HPDE6-E6E7 (cell line): ENCODE results near the gene HMG20B.
"Not testable (repeated sequence)": the region's sequence is repeated elsewhere in the genome, so short reads cannot be mapped to it uniquely, and the experiment has no call there.

Experiments
- DNase-seq: peaks from one replicate; pipeline ENCODE4 v3.0.0; 2011; ENCODE audit warnings: missing footprints; ENCODE audit errors: extremely low spot score

Gene HMG20B

DNA sequence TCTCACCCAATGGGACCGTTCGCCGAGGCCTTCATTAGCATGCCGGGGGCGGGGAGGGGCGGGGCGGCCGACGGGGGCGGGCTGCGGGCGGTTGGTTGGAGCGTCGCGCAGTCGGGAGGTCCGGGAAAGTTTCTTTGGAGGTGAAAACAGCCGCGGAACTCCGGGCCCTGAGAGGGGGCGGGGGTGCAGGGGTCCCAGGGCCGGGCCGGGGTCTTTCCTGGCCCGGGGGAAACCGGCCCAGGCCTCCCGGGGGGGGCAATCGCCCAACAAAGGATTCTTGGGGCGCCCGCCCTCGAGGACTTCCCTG is at the start of gene HMG20B:
Gene HMG20B, plus strand, starts transcription at position 90 of the 307 bp plus-strand sequence. CDS start 366 bp downstream, outside the sequence.
- no peak for DNase-seq

DNA sequence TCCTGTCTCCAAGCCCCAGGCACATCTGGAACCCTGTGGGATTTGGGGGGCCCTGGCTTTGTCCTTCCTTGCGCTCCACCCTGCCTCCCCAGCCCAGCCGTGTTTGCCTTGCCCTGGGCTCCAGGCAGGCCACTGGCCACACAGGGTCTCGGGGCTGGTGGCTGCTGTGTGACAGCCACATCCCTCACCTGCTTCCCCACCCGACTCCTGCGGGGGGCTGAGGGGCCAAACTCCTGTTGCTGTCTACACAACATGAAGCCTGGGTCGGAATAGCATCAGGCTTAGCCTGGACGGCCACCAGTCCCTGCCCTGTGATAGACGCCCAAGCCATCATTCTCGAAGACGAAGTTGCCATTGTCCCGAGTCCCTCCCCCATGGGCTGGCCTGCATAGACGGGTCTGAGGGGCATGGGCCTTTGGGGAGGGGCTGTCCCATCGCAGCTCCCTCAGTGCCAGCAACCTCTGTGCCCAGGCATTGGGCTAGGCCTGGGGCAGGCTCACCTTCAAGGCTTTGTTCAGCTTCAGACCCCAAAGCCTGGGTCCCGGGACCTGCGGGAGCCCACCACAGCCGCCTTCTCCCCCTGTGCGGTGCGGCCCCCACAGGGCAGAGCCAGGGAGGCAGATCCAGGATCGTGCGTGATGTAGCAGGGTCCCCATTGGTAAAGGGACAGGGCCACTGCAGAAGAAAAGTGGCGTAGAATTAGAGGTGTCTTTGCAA is 49.2 kb upstream of the HMG20B start:
- DNase-seq = no peak

DNA sequence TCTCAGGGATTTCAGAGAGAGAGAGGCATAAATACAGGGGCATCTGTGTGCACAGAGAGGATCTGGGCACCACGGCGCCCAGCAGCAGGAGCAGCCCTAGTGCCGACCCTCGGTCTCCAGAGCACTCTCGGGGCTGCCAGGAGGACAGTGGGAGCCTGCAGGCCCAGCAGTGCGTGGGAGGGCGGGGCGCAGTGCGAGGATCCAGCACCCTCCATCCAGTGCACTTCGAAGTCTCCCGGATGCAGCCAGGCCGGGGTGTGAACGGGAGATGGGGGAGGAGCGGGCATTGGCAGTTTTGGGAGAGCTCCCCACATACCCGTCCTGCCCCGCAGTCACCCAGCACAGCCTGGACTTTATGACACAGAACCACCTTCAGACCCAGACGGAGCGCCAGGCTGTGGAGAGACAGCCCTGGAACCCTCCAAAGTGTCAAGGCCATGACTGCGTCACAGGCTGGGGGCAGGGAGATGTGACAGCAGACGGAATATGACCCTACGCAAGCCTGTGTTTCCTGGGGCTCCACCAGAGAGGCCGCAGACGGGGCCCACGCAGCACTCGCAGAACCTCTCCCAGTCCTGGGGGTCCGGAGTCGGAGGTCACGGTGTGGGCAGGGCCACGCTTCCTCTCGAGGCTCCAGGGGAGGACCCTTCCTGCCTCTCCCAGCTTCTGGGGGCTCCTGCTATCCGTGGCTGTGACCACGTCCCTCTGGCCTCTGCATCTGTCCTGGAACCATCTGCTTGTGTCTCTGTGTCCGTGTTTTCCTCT is 48.5 kb upstream of the HMG20B start:
- DNase-seq = no peak

DNA sequence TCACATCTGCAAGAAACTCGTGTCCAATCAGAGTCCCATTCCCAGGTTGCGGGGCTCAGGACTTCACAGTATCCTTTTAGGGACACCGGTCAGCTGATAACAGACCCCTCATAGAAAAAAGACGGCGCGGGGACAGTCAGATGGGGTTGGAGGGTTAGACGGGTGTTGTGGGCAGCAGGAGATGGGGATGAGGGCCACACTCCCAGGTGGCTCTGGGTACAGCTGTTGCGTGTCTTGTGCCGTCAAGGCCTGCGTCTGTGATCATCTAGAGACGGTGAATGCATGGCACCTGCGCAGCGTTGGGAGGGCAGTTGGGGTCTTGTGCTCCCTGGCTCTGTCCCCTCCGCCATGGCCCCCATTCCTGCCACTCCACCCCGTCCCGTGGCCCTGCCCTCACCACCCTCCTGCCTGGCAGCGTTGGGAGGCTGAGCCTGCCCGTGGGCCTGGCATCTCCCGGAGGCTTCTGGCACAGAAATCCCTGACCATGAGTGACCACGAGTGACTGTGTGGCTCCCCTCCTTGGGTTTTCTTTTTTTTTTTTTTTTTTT is 47.8 kb upstream of the HMG20B start:
- DNase-seq = no peak

DNA sequence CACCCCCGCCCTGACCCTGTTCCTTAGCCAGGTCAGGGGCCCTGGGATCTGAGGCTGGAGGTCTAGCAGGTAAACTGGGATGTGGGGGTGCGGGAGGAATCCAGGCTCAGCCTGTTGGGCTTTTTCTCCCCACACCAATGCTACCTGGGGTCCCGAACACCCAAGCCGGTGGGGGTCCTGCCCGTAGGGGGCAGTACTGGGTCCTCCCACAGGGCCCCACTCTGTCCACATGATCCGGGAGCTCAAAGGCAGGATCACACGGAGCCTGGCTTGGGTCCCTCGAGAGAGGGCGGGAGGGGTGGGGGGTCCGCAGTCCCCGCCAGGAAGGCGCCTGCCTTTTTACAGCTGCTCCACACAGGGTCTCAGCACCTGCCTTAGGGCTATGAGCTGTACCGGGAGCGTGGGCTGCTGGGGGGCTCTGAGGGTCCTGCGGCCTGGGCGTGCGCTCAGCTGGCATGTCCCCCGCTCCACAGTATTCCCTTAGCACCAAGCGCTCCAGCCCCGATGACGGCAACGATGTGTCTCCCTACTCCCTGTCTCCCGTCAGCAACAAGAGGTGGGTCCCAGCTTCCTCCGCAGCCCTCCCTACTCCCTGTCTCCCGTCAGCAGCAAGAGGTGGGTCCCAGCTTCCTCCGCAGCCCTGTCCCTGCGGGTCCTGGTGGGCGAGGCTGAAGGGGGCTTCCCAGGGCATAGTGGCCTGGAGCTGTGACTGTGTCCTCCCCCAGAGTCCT is 46.1 kb upstream of the HMG20B start:
- no peak for DNase-seq

DNA sequence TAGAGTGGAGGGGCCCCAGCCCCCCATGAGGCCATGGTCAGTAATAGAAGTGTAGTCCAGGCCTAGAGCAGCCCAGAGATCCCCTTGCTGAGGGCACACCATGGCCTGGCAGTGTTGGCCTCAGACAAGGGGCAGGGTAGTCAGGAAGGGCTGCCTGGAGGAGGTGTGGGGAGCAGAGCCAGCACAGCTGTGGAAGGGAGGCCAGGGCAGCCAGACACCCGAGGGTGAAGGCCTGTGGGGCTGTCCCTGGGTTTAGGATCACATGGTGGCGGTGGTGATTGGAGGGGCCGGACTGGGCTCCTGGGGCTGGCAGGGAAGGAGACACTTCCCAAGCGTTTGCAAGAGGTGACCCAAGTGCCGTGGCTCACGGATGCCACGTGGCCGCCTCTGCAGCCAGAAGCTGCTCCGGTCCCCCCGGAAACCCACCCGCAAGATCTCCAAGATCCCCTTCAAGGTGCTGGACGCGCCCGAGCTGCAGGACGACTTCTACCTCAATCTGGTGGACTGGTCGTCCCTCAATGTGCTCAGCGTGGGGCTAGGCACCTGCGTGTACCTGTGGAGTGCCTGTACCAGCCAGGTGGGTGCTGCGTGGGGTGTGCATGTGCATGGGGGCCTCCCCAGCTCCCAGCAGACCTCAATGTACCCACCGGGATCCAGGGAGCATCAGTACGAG is 45.4 kb upstream of the HMG20B start:
- no peak for DNase-seq

DNA sequence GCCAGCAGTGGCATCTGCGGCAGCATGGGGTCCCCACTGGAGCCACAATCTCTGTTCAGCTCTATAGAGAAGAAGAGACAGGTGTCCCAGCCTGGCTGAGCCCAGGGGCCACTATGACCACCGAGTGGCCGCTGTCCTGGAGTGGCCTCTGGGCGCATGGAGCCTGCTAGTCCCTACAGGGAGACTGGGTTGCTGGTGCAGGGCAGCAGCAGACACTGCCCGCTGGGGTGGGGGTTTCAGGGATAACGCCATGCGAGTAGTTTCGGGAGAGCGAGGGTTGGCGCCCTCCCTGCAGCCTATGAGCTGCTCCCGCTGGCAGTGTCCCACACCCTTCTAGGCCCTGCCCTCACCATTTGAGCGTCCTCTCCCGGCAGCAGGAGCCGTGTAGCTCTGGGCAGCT is 44.7 kb upstream of the HMG20B start:
- DNase-seq = no peak

DNA sequence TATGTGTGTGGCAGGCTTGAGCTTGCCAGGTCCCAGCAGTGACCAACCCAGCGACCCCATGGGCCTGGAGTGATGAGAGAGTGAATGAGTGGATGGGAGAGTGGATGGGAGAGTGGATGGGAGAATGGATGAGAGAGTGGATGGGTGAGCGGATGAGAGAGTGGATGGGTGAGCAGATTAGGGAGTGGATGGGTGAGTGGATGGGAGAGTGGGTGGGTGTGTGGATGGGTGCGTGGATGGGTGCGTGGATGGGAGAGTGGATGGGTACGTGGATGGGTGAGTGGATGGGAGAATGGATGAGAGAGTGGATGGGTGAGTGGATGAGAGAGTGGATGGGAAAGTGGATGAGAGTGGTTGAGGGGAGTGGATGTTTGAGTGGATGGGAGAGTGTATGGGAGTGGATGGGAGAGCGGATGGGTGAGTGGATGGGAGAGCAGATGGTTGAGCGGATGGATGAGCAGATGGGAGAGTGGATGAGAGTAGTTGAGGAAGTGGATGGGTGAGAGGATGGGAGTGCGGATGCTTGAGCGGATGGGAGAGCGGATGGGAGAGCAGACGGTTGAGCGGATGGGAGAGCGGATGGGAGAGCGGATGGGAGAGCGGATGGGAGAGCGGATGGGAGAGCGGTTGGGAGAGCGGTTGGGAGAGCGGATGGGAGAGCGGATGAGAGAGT is 44.1 kb upstream of the HMG20B start:
- no peak for DNase-seq

DNA sequence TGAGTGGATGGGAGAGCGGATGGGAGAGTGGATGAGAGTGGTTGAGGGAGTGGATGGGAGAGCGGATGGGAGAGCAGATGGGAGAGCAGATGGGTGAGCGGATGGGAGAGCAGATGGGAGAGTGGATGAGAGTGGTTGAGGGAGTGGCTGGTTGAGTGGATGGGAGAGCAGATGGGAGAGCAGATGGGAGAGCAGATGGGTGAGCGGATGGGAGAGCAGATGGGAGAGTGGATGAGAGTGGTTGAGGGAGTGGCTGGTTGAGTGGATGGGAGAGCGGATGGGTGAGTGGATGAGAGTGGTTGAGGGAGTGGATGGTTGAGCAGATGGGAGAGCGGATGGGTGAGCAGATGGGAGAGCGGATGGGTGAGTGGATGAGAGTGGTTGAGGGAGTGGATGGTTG is 43.4 kb upstream of the HMG20B start:
- not testable (repeated sequence) for DNase-seq

DNA sequence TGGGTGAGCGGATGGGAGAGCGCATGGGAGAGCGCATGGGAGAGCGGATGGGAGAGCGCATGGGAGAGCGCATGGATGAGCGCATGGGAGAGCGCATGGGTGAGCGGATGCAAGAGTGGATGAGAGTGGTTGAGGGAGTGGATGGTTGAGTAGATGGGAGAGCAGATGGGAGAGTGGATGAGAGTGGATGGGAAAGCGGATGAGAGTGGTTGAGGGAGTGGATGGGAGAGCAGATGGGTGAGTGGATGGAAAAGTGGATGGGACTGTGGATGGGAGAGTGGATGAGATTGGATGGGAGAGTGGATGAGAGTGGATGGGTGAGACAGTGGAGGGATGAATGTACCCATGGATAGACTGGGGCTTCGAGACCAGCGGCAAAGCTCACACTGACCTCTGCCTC is 42.4 kb upstream of the HMG20B start:
- no peak for DNase-seq

DNA sequence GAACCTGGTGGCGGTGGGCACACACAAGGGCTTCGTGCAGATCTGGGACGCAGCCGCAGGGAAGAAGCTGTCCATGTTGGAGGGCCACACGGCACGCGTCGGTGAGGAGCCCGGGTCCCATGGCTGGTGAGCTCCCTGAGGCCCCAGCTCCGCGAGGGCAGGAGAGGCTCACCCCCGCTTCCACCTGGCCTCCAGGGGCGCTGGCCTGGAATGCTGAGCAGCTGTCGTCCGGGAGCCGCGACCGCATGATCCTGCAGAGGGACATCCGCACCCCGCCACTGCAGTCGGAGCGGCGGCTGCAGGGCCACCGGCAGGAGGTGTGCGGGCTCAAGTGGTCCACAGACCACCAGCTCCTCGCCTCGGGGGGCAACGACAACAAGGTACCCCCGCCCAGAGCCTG is 41.0 kb upstream of the HMG20B start:
- DNase-seq = no peak

DNA sequence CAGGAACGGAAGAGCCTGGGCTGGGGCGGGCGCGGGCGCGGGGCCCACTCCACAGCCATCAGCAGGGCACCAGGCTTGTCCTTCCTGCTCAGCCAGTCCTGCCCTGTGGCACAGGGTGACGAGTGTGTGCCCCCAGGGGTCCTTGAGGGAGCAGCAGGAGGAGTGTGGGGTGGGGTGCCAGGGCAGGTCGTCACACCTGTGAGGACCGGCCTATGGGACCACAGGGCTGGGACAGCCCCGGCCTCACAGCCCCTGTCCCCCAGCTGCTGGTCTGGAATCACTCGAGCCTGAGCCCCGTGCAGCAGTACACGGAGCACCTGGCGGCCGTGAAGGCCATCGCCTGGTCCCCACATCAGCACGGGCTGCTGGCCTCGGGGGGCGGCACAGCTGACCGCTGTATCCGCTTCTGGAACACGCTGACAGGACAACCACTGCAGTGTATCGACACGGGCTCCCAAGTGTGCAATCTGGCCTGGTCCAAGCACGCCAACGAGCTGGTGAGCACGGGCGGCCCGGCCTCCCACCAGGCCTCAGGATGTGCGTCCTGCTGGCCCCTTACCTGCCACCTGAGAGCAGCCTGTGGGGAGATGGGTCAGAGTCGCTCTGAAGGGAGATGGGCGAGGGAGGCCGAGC is 40.5 kb upstream of the HMG20B start:
- DNase-seq = no peak

DNA sequence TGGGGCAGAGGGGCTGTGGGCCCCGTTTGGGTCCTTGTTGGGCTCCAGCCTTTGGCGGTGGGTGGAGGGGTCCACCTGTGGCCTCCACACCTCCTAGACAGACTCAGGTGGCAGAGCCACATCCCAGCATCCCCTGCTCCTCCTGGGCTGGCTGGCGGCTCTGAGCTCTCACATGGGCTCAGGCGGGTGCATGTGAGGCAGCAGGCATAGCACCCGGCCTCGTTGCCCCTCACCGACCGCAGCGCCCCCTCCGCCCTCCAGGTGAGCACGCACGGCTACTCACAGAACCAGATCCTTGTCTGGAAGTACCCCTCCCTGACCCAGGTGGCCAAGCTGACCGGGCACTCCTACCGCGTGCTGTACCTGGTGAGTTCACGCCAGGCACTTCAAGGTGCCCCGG is 39.7 kb upstream of the HMG20B start:
- DNase-seq = no peak

DNA sequence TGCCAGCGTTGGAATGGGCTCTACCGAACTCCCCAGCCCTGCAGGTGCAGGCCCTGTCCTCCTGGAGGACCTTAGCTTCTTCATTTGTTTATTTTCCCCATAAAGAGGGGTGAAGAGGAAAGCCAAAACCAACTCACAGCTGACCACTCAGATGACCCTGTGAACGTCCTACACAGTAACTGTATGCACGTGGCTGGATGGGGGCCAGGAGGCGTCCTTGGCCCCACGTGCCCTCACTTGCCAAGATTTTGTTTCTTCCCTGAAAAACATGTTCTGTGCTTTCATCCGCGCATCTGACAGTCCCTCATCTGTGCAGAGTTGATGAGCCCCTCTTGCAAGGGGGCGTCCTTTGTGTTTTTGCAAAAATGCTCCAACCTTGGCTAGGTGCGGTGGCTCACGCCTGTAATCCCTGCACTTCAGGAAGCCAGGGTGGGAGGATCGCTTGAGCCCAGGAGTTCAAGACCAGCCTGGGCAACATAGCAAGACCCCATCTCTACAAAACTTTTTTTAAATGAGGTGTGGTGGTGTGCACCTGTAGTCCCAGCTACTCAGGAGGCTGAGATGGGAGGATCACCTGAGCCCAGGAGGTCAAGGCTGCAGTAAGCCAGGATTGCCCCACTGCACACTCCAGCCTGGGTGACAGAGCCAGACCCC is 39.1 kb upstream of the HMG20B start:
- no peak for DNase-seq

DNA sequence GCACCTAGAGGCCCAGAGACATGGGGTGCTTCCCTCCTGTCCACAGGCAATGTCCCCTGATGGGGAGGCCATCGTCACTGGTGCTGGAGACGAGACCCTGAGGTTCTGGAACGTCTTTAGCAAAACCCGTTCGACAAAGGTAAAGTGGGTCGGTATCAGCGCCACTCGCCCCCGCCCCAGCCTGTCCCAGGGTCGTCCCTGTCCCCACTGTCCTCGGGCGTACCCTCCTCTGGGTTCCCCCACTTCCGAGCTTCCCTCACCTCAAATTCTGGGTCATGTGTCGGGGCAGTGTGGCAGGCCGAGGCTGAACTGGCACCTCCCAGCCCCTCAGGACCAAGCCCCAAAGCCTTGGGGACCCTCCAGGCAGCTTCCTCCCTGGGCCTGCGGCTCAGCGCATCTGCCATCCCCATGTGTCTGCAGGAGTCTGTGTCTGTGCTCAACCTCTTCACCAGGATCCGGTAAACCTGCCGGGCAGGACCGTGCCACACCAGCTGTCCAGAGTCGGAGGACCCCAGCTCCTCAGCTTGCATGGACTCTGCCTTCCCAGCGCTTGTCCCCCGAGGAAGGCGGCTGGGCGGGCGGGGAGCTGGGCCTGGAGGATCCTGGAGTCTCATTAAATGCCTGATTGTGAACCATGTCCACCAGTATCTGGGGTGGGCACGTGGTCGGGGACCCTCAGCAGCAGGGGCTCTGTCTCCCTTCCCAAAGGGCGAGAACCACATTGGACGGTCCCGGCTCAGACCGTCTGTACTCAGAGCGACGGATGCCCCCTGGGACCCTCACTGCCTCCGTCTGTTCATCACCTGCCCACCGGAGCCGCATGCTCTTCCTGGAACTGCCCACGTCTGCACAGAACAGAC is 38.1 kb upstream of the HMG20B start:
- DNase-seq = no peak

DNA sequence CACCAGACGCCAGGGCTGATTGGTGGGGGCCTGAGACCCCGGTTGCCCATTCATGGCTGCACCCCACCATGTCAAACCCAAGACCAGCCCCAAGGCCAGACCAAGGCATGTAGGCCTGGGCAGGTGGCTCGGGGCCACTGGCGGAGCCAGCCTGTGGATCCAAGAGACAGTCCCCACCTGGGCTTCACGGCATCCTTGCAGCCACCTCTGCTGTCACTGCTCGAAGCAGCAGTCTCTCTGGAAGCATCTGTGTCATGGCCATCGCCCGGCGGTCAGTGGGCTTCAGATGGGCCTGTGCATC is 37.6 kb upstream of the HMG20B start:
- no peak for DNase-seq

DNA sequence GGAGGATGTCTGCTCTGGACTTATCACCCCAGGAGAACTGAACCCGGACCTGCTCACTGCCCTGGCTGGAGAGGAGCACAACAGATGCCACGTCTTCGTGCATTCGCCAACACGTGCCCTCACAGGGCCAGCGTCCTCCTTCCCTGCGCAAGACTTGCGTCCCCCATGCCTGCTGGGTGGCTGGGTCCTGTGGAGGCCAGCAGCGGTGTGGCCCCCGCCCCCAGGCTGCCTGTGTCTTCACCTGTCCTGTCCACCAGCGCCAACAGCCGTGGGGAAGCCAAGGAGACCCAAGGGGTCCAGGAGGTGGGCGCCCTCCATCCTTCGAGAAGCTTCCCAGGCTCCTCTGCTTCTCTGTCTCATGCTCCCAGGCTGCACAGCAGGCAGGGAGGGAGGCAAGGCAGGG is 37.2 kb upstream of the HMG20B start:
- no peak for DNase-seq

DNA sequence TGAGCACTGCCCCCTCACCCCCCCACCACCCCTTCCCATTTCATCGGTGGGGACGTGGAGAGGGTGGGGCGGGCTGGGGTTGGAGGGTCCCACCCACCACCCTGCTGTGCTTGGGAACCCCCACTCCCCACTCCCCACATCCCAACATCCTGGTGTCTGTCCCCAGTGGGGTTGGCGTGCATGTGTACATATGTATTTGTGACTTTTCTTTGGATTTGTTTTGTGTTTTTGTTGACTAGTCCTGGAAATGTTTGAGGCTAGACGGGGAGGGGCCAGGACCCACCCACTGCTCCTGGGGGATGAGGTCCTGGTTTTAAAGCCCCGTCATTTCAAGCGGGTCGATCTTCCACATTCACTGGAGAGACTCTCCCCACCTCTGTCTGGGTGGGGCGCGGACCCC is 36.8 kb upstream of the HMG20B start:
- no peak for DNase-seq

DNA sequence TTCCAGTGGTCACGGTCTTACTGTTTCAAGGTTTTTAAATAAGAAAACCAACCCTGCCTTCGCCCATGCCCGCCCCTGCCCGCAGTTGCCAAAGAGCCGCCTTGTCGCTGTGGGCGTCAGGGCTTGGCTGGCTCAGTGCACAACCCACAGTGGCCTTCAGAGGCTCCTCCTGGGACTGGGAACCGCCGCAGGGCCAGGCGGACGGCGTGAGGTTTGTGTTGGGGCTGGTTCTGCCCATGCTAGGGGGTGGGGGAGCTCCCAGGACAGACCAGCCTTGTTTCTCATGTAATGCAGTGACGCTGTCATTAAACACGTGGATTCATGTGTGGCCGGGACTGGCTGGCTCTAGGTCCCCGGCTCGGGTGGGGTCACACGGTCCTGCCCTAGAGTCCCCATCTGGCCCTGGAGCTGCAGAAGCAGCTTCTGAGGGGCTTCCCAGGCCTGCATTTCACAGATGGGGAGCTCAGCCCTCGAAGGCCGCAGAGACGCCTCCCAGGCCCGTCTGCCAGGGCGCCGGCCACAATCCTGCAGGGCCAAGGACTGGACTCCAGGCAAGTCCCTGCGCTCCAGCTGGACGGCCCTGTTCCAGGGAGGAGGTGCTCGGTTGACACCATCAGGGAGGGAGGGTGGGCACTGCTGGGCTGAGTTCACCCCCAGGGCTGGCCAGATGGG is 36.2 kb upstream of the HMG20B start:
- no peak for DNase-seq
